A549 (cell line): ENCODE data around the gene PAX8. TPM values are rescaled to one million over a fixed set of nuclear protein-coding genes. Genes with fewer than 3 reads are reported as not detected.

Experiments
- ATAC-seq, 2 experiments: fragments of 200-7000 bp in 1 of 2; fragments of >200 bp in 1 of 2; cut with Nextera tagmentation in 1 of 2; cut with Tn5 transposase in 1 of 2; 3 replicates each; pipeline versions ENCODE4 v1.8.0 to v1.9.1; 2018 to 2020; ENCODE audit warnings: mild to moderate bottlenecking in 1 of 2, moderate library complexity in 1 of 2
- CTCF ChIA-PET: fragments of 300-600 bp; sonication (Branson Sonifier 250); formaldehyde crosslinking; extraction: SDS; loops from one replicate; lab custom pipeline; 2021; ENCODE audit warnings: antibody characterized with exemption, inconsistent platforms; lab: Yijun Ruan, JAX
- POLR2A ChIA-PET: fragments of 350-600 bp; formaldehyde crosslinking; extraction: SDS; loops from one replicate; lab custom pipeline; 2021; ENCODE audit warnings: antibody characterized with exemption, inconsistent platforms; lab: Yijun Ruan, JAX
- DNase-seq, 2 experiments: peaks; one replicate each; pipeline versions ENCODE4 v3.0.0 to v3.0.0-alpha.2; 2011 to 2016; ENCODE audit warnings: low read depth in 1 of 2, low spot score in 1 of 2
- FAIRE-seq: peaks from 2 replicates; lab custom pipeline; 2011; peaks lifted over from hg19 to GRCh38; lab: Jason Lieb, UNC
- H3K27ac ChIP-seq, 2 experiments: fragments of >200 bp; sonication (Bioruptor Twin); formaldehyde crosslinking; 3 replicates each; pipeline ENCODE4 v1.5.1; 2016 to 2017
- H3K4me1 ChIP-seq: fragments of >200 bp; sonication (Bioruptor Twin); formaldehyde crosslinking; 3 replicates; pipeline ENCODE4 v1.6.1; 2016
- H3K4me2 ChIP-seq: fragments of >200 bp; sonication (Bioruptor Twin); formaldehyde crosslinking; 3 replicates; pipeline ENCODE4 v1.6.1; 2016
- H3K4me3 ChIP-seq: fragments of >200 bp; sonication (Bioruptor Twin); formaldehyde crosslinking; 3 replicates; pipeline ENCODE4 v1.5.1; 2016
- H3K9me3 ChIP-seq: fragments of >200 bp; sonication (Bioruptor Twin); formaldehyde crosslinking; 3 replicates; pipeline ENCODE4 v1.6.1; 2016
- ATOH8 ChIP-seq: fragments of 250-450 bp; sonication (Bioruptor Pico); IDR thresholded peaks from 2 replicates; pipeline ENCODE4 v1.5.0; 2020; ENCODE audit warnings: low read depth, mild to moderate bottlenecking, moderate library complexity
- CEBPB ChIP-seq, 2 experiments: fragments of >200 bp in 1 of 2; sonication (Bioruptor Twin) in 1 of 2; formaldehyde crosslinking in 1 of 2; IDR thresholded peaks; 2 replicates each; pipeline ENCODE4 v1.6.1; 2012 to 2016
- E2F6 ChIP-seq: IDR thresholded peaks from 2 replicates; pipeline ENCODE4 v1.6.1; 2012; ENCODE audit warnings: low read depth, borderline replicate concordance
- EHMT2 ChIP-seq: fragments of 200-600 bp; sonication (generic); IDR thresholded peaks from 2 replicates; pipeline ENCODE4 v1.6.1; 2016; ENCODE audit warnings: antibody characterized with exemption, low read depth, mild to moderate bottlenecking, moderate library complexity
- EP300 ChIP-seq, 2 experiments: fragments of >200 bp; sonication (Bioruptor Twin); formaldehyde crosslinking; IDR thresholded peaks; 2 replicates in 1 of 2; 3 replicates in 1 of 2; pipeline ENCODE4 v1.6.1; 2016 to 2017
- ESRRA ChIP-seq: fragments of 150-350 bp; IDR thresholded peaks from 2 replicates; pipeline ENCODE4 v1.6.1; 2014; ENCODE audit warnings: mild to moderate bottlenecking, low read length, borderline replicate concordance
- FOSL2 ChIP-seq, 2 experiments: fragments of 450-650 bp in 1 of 2; fragments of >200 bp in 1 of 2; sonication (Bioruptor Twin) in 1 of 2; formaldehyde crosslinking; IDR thresholded peaks; 2 replicates each; pipeline versions ENCODE4 v1.5.0 to v1.6.1; 2016 to 2020; ENCODE audit warnings: mild to moderate bottlenecking in 1 of 2, moderate library complexity in 1 of 2
- FOXS1 ChIP-seq: fragments of 250-450 bp; sonication (Bioruptor Pico); IDR thresholded peaks from 2 replicates; pipeline ENCODE4 v1.5.0; 2020; ENCODE audit warnings: mild to moderate bottlenecking, moderate library complexity
- HOXA7 ChIP-seq: fragments of 250-450 bp; sonication (Bioruptor Pico); IDR thresholded peaks from 2 replicates; pipeline ENCODE4 v1.5.0; 2020; ENCODE audit warnings: mild to moderate bottlenecking, moderate library complexity
- HOXB13 ChIP-seq: fragments of 250-450 bp; sonication (Bioruptor Pico); IDR thresholded peaks from 2 replicates; pipeline ENCODE4 v1.5.0; 2020; ENCODE audit warnings: low read depth, mild to moderate bottlenecking, moderate library complexity
- HOXB5 ChIP-seq: fragments of 250-450 bp; sonication (Bioruptor Pico); IDR thresholded peaks from 2 replicates; pipeline ENCODE4 v1.5.0; 2020; ENCODE audit warnings: mild to moderate bottlenecking, moderate library complexity
- JUN ChIP-seq, 2 experiments: fragments of >200 bp; sonication (Bioruptor Twin); formaldehyde crosslinking; IDR thresholded peaks; 2 replicates in 1 of 2; 3 replicates in 1 of 2; pipeline ENCODE4 v1.6.1; 2016 to 2017
- JUNB ChIP-seq: fragments of >200 bp; sonication (Bioruptor Twin); formaldehyde crosslinking; IDR thresholded peaks from 2 replicates; pipeline ENCODE4 v1.6.1; 2016
- KDM1A ChIP-seq: fragments of 200-600 bp; sonication (generic); IDR thresholded peaks from 2 replicates; pipeline ENCODE4 v1.6.1; 2016; ENCODE audit warnings: low read depth, mild to moderate bottlenecking
- MAX ChIP-seq: IDR thresholded peaks from 2 replicates; pipeline ENCODE4 v1.6.1; 2012
- MYC ChIP-seq: IDR thresholded peaks from 2 replicates; pipeline ENCODE4 v1.6.1; 2012; ENCODE audit warnings: mild to moderate bottlenecking, inconsistent platforms, low read length, improper control_type of control experiment, borderline replicate concordance
- NPAS2 ChIP-seq: fragments of 250-450 bp; sonication (Bioruptor Pico); IDR thresholded peaks from 2 replicates; pipeline ENCODE4 v1.8.0; 2022; ENCODE audit warnings: mild to moderate bottlenecking, moderate library complexity, borderline replicate concordance
- NR3C1 ChIP-seq: fragments of >200 bp; sonication (Bioruptor Twin); formaldehyde crosslinking; IDR thresholded peaks from 3 replicates; pipeline ENCODE4 v1.6.1; 2017
- POLR2AphosphoS2 ChIP-seq: conservative IDR thresholded peaks from 2 replicates; pipeline ENCODE4 v1.6.1; 2012; ENCODE audit warnings: low read length, improper control_type of control experiment, inconsistent platforms
- RAD21 ChIP-seq, 2 experiments: fragments of >200 bp in 1 of 2; sonication (Bioruptor Twin) in 1 of 2; formaldehyde crosslinking in 1 of 2; IDR thresholded peaks in 1 of 2; conservative IDR thresholded peaks in 1 of 2; 2 replicates in 1 of 2; 3 replicates in 1 of 2; pipeline ENCODE4 v1.6.1; 2012 to 2018; ENCODE audit warnings: inconsistent platforms in 1 of 2
- RFX5 ChIP-seq: fragments of 450-650 bp; IDR thresholded peaks from 2 replicates; pipeline ENCODE4 v1.7.1; 2014; ENCODE audit warnings: antibody characterized with exemption, mild to moderate bottlenecking, moderate library complexity
- RNF2 ChIP-seq: fragments of 200-600 bp; sonication (generic); IDR thresholded peaks from 2 replicates; pipeline ENCODE4 v1.6.1; 2016; ENCODE audit warnings: low read depth, mild to moderate bottlenecking, antibody characterized with exemption, moderate library complexity, borderline replicate concordance
- SMC3 ChIP-seq: fragments of >200 bp; sonication (Bioruptor Twin); formaldehyde crosslinking; IDR thresholded peaks from 3 replicates; pipeline ENCODE4 v1.6.1; 2018; ENCODE audit warnings: inconsistent platforms
- TFCP2L1 ChIP-seq: fragments of 250-450 bp; sonication (Bioruptor Pico); IDR thresholded peaks from 2 replicates; pipeline ENCODE4 v1.5.0; 2021; ENCODE audit warnings: mild to moderate bottlenecking
- USF2 ChIP-seq: fragments of 450-650 bp; IDR thresholded peaks from 2 replicates; pipeline ENCODE4 v1.6.1; 2014; ENCODE audit warnings: antibody characterized with exemption
- ZC3H11A ChIP-seq: fragments of 450-650 bp; IDR thresholded peaks from 2 replicates; pipeline ENCODE4 v1.6.1; 2014; ENCODE audit warnings: antibody characterized with exemption, mild to moderate bottlenecking
- ZFP36 ChIP-seq: fragments of 450-650 bp; IDR thresholded peaks from 2 replicates; pipeline ENCODE4 v1.6.1; 2014; ENCODE audit warnings: borderline replicate concordance; ENCODE audit not compliant: partially characterized antibody
- ZNF302 ChIP-seq: fragments of 250-450 bp; sonication (Bioruptor Pico); IDR thresholded peaks from 2 replicates; pipeline ENCODE4 v1.9.0; 2021; ENCODE audit warnings: inconsistent platforms, mild to moderate bottlenecking, moderate library complexity
- ZSCAN20 ChIP-seq: fragments of 250-450 bp; sonication (Bioruptor Pico); IDR thresholded peaks from 2 replicates; pipeline ENCODE4 v1.8.0; 2022; ENCODE audit warnings: mild to moderate bottlenecking, moderate library complexity
- WGBS: methylation state at CpG from one replicate; pipeline ENCODE4 v1.1.6; 2017; ENCODE audit errors: missing lambda C conversion rate; 5-methylcytosine and 5-hydroxymethylcytosine counted together
- polyA plus RNA-seq, 4 experiments: library from polyadenylated mRNA; depleted of rRNA in 3 of 4; stranded (reverse); fragments of >200 nt; fragmentation: RNase III in 1 of 4; extraction: RNeasy Plus Mini Kit Qiagen cat#74134 plus additional on column Dnase treatment in 1 of 4; gene quantifications; 2 replicates in 3 of 4; 3 replicates in 1 of 4; pipeline ENCODE4 v1.2.3, GENCODE V29; 2011 to 2017

PAX8 gene
- polyA plus RNA-seq, 2 of the 4 experiments (the other 2 are of a cell fraction), result 0.71 to 0.81 TPM

GRCh38 chr2:113219525-113219888 is 59.2 kb downstream of the PAX8 start:
- DNase-seq (no peak), ATAC-seq (no peak; a peak in 1 of 6 replicates), FAIRE-seq (no peak)
- H3K27ac ChIP-seq, result peak overlapping the region; percentile 96
- ChIA-PET CTCF (interaction anchor here (0.8 to 4.3 kb wide), 11 partner anchors 8 to 170 kb away, joined by 3 to 28 read pairs (median 5); no protein-coding TSS in a partner anchor), POLR2A (interaction anchor here (2.3 kb wide), 1 partner anchor 21 kb away, joined by 9 read pairs; no protein-coding TSS in a partner anchor)
- H3K4me1 ChIP-seq, result peaks cover 65% of the 10 kb centered on the region
- WGBS, result 89% methylated on average over 5 of the region's 5 CpGs
- TF ChIP-seq NPAS2 (CRISPR knock-in tag) (no peak), FOXS1 (CRISPR knock-in tag) (no peak), SMC3 (no peak)
- H3K4me2 ChIP-seq, result peak overlapping the region; percentile 72
- no peak overlapping the region for H3K4me3 ChIP-seq
- H3K9me3 ChIP-seq, result no peaks in the 10 kb centered on the region

GRCh38 chr2:113219092-113219441 is 59.7 kb downstream of the PAX8 start:
- ATAC-seq (no peak), DNase-seq (no peak), FAIRE-seq (no peak)
- peak overlapping the region; percentile 72 for H3K4me2 ChIP-seq
- peak overlapping the region; percentile 96 for H3K27ac ChIP-seq
- TF ChIP-seq FOSL2 (IDR thresholded peaks at IDR 0.05) (no peak), FOSL2 (CRISPR knock-in tag; IDR thresholded peaks at IDR 0.05) (no peak), EHMT2 (0 out of 2 replicates have a peak, but pooled peaks have one; percentile 46), HOXB13 (no peak), MAX (no peak), ZNF302 (no peak), NR3C1 (no peak), JUNB (no peak), NPAS2 (CRISPR knock-in tag) (no peak), RFX5 (no peak), FOXS1 (CRISPR knock-in tag) (no peak), ZFP36 (no peak), E2F6 (0 out of 2 replicates have a peak, but pooled peaks have one; percentile 8), POLR2AphosphoS2 (no peak), ZC3H11A (no peak), ATOH8 (CRISPR knock-in tag) (no peak)
- POLR2A ChIA-PET, result no interaction called here
- no peak overlapping the region; the same call in 2 of the 3 replicates for H3K4me3 ChIP-seq
- CTCF ChIA-PET, result interaction anchor here (1.0 to 4.3 kb wide), 7 partner anchors 11 to 171 kb away, joined by 3 to 28 read pairs (median 8); no protein-coding TSS in a partner anchor
- 88% methylated on average over 2 of the region's 2 CpGs for WGBS
- H3K4me1 ChIP-seq, result peaks cover 66% of the 10 kb centered on the region
- H3K9me3 ChIP-seq, result no peaks in the 10 kb centered on the region

GRCh38 chr2:113218283-113219091 is 60.2 kb downstream of the PAX8 start:
- POLR2A ChIA-PET, result no interaction called here
- ATAC-seq, result peak; percentile 85 to 89
- Histone ChIP-seq H3K9me3 (no peaks in the 10 kb centered on the region), H3K4me3 (no peak overlapping the region), H3K4me2 (peak overlapping the region; percentile 72), H3K4me1 (peaks cover 72% of the 10 kb centered on the region), H3K27ac (peak overlapping the region; percentile 96)
- peak; percentile 61 for FAIRE-seq
- peak; percentile 86 to 98 for DNase-seq
- CTCF ChIA-PET, result interaction anchor here (1.0 to 4.3 kb wide), 6 partner anchors 12 to 152 kb away, joined by 3 to 23 read pairs (median 6); no protein-coding TSS in a partner anchor
- WGBS, result 1% methylated on average over 8 of the region's 8 CpGs
- TF ChIP-seq KDM1A (no peak), MYC (no peak; the same call in 1 of the 2 replicates), ESRRA (peak; percentile 96), HOXA7 (CRISPR knock-in tag) (no peak), EP300 (IDR thresholded peaks at IDR 0.05) (peak; percentile 49 to 81; a peak in 3 of 5 replicates), RAD21 (conservative IDR thresholded peaks at IDR 0.05 in 1 of 2, IDR thresholded peaks at IDR 0.05 in 1 of 2) (peak; percentile 4 to 39; a peak in 2 of 5 replicates), HOXB5 (peak; percentile 26; the same call in 1 of the 2 replicates), RNF2 (no peak), SMC3 (no peak; the same call in 2 of the 3 replicates), JUN (IDR thresholded peaks at IDR 0.05) (peak; percentile 52 to 70; a peak in 4 of 5 replicates), TFCP2L1 (CRISPR knock-in tag) (no peak), USF2 (no peak), HOXB13 (peak; percentile 54), FOSL2 (IDR thresholded peaks at IDR 0.05) (no peak), FOSL2 (CRISPR knock-in tag; IDR thresholded peaks at IDR 0.05) (peak; percentile 44), CEBPB (IDR thresholded peaks at IDR 0.05) (peak; percentile 83 to 91; a peak in 3 of 4 replicates), ATOH8 (CRISPR knock-in tag) (peak; percentile 73; the same call in 1 of the 2 replicates), NR3C1 (no peak), ZSCAN20 (no peak)
